Measurements from ENCODE around the gene ATP9B. TPM values are rescaled to one million over a fixed set of nuclear protein-coding genes. Genes with fewer than 3 reads are reported as not detected.

Gene ATP9B
- total RNA-seq, 1 donor = 29.3 TPM

GRCh38 chr18:79426376-79427300 lies 357.4 kb downstream of the ATP9B start:
- H3K9me3 ChIP-seq (ENCODE audit: low read depth, low read length) = no peaks in the 10 kb centered on the region

GRCh38 chr18:79427368-79428225 lies 358.4 kb downstream of the ATP9B start:
- Histone ChIP-seq H3K4me2 (ENCODE audit: insufficient read depth, low read length) (no peak overlapping the region), H3K27ac (ENCODE audit: low read depth, low read length) (no peak overlapping the region), H2AFZ (ENCODE audit: low read length) (no peak overlapping the region), H3K79me2 (ENCODE audit: insufficient read depth, low read length) (no peaks in the 10 kb centered on the region), H3K27me3 (ENCODE audit: insufficient read depth, low read length) (no peaks in the 10 kb centered on the region), H3K4me1 (ENCODE audit: insufficient read depth, low read length) (no peaks in the 10 kb centered on the region), H3K36me3 (ENCODE audit: insufficient read depth, low read length) (no peaks in the 10 kb centered on the region), H3K4me3 (ENCODE audit: insufficient read depth, low read length) (no peak overlapping the region), H4K20me1 (ENCODE audit: insufficient read depth, low read length) (no peaks in the 10 kb centered on the region), H3K9me3 (ENCODE audit: low read depth, low read length) (no peaks in the 10 kb centered on the region)
- no peak for TF ChIP-seq CTCF (IDR thresholded peaks at IDR 0.05; ENCODE audit: extremely low read depth, low read depth, low read length)
- no peak for DNase-seq (ENCODE audit: insufficient read length, low spot score, missing footprints)

More at GRCh38 chr18:79426376-79427300, 357.4 kb downstream of the ATP9B start:
- Histone ChIP-seq H4K20me1 (ENCODE audit: insufficient read depth, low read length) (peaks cover 1% of the 10 kb centered on the region), H2AFZ (ENCODE audit: low read length) (no peak overlapping the region), H3K36me3 (ENCODE audit: insufficient read depth, low read length) (no peaks in the 10 kb centered on the region), H3K27ac (ENCODE audit: low read depth, low read length) (no peak overlapping the region), H3K4me2 (ENCODE audit: insufficient read depth, low read length) (no peak overlapping the region), H3K4me3 (ENCODE audit: insufficient read depth, low read length) (no peak overlapping the region), H3K79me2 (ENCODE audit: insufficient read depth, low read length) (no peaks in the 10 kb centered on the region), H3K27me3 (ENCODE audit: insufficient read depth, low read length) (no peaks in the 10 kb centered on the region), H3K4me1 (ENCODE audit: insufficient read depth, low read length) (no peaks in the 10 kb centered on the region)
- no peak for TF ChIP-seq CTCF (IDR thresholded peaks at IDR 0.05; ENCODE audit: extremely low read depth, low read depth, low read length)
- no peak for DNase-seq (ENCODE audit: insufficient read length, low spot score, missing footprints)

Other genes starting within 250 kb of the ATP9B start
- not detected in 2 replicates for gene SALL3, start 89.6 kb upstream of the ATP9B start, total RNA-seq

Measured in osteoblast (primary cell).